ENCODE measurements around the gene SEMA4B.
"Not testable (repeated sequence)": the region's sequence is repeated elsewhere in the genome, so short reads cannot be mapped to it uniquely, and the experiment has no call there.

The SEMA4B gene

DNA sequence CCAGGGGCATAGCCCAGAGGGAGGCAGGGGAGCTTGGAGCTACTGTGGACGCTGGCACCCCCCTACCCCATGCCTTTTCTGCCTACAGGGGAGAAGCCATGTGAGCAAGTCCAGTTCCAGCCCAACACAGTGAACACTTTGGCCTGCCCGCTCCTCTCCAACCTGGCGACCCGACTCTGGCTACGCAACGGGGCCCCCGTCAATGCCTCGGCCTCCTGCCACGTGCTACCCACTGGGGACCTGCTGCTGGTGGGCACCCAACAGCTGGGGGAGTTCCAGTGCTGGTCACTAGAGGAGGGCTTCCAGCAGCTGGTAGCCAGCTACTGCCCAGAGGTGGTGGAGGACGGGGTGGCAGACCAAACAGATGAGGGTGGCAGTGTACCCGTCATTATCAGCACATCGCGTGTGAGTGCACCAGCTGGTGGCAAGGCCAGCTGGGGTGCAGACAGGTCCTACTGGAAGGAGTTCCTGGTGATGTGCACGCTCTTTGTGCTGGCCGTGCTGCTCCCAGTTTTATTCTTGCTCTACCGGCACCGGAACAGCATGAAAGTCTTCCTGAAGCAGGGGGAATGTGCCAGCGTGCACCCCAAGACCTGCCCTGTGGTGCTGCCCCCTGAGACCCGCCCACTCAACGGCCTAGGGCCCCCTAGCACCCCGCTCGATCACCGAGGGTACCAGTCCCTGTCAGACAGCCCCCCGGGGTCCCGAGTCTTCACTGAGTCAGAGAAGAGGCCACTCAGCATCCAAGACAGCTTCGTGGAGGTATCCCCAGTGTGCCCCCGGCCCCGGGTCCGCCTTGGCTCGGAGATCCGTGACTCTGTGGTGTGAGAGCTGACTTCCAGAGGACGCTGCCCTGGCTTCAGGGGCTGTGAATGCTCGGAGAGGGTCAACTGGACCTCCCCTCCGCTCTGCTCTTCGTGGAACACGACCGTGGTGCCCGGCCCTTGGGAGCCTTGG lies 27.0 kb downstream of the SEMA4B start:
- DNase-seq = no peak

DNA sequence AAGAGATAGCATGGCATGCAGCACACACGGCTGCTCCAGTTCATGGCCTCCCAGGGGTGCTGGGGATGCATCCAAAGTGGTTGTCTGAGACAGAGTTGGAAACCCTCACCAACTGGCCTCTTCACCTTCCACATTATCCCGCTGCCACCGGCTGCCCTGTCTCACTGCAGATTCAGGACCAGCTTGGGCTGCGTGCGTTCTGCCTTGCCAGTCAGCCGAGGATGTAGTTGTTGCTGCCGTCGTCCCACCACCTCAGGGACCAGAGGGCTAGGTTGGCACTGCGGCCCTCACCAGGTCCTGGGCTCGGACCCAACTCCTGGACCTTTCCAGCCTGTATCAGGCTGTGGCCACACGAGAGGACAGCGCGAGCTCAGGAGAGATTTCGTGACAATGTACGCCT lies 27.8 kb downstream of the SEMA4B start:
- no peak for DNase-seq

DNA sequence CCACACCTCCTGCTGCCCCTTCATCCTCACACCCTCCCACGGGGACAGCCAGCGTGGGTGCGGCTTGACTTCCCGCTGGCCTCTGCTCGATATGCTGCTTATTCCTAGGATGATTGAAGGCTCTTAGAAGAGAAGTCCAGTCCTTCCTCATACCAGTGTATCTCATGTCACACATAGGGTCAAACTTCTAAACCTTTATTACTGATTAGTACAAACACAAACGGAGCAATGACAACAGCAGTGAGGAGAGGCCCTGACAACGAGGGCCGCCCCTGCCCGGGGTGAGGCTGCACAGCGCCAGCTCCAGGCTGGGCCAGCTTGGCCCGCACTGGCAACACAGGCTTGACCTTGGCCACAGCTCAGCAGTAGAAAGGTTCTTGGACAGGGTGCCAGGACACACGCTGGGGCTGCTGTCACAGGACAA lies 29.0 kb downstream of the SEMA4B start:
- no peak for DNase-seq

DNA sequence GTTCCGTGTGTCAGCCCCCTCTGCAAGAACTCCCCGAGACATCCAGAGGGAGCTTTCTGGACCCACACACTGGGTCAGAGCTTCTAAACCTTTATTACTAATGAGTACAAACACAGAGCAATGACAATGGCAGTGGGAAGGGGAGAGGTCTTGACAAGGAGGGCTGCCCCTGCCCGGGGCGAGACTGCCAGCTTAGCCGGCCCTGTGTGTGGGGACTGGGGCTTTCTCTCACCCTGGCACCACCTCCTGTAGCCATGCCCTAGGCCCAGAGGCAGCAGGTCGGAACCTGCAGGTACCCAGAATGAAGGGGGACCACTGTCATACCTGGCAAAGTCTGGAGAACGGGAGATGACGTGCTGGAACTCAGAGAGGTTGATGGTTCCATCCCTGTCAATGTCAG lies 29.5 kb downstream of the SEMA4B start:
- no peak for DNase-seq

DNA sequence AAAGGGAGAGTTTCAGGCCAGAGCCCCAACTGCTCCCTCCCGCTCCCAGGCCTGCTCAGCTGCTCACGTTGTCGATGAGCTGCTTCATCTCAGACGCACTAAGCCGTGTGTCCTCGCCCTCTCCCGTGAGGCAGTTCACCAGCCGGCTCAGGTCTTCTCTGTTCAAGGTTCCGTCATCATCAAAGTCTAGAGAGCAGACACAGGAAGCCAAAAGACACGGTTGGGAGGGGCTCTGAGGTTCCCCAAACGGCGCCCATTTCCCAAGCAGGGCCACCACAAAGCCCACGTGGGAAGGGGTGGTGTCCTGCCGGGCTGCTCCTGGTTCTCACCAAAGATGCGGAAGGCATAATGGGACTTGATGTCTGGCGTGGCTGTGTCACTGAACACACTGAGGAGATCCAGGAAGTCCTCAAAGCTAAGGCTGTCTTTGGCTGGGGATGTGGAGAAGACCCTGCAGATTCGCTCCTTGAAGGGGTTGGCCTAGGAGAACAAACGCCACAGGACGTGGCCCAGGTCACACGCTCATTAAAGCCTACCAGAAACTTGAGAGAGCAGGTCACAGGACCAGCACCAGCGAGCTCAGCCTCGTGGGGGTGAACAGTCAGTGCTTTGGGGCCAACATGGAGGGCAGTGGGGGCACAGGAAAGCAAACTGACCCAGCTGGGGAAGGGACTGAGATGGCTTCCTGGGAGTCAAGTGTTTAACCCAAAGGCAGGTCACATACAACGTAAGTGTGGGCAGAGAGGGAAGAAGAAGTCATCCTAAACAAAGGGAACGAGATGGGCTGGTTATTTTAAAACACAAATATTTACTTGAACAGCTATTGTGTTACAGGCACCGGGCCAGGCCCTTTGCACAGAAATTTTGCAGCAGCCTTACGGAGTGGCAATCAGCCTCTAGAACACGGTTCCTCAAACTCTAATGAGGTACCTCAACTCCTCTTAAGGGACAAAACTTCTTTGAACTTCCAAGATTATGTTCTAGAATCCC lies 30.2 kb downstream of the SEMA4B start:
- no peak for DNase-seq

DNA sequence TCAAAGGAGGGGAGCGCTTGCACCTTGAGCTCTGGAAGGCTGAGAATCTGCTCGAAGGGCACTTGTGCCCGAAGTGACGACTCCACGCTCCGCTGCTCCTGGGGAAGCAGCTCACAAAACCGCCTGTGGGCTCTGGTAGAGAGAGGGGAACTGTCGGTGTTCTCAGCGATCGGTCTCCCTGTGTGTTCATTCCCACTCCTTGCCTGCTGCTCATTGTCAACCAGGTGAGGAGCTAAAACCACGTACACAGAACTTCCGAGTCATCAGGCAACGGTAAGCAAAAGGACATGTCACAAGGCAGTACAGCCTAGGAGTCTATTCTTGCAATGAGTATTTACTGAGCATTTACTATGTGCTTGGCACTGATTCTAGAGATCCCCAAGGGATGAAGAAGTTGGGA lies 31.1 kb downstream of the SEMA4B start:
- no peak for DNase-seq

DNA sequence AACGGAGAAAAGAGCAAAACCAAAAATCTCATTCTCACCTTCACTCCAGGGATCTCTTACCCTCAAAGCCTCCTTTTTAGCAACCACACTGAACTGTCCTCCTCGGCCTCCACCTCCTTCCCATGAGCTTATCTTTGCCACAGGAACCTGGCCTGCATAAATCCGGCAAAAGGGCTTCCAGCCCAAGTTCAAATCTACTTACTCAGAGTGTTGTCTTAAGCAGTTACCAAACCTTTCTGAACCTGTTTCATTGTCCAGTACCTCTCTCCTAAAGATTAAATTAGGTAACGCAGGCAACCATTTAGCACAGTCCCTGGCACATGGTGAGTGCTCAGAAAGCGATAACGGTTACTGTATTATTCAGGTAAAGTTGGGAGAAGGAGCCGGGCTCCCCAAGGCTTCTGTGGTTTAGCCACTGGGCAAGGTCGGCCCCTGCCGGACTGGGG lies 31.8 kb downstream of the SEMA4B start:
- no peak for DNase-seq

DNA sequence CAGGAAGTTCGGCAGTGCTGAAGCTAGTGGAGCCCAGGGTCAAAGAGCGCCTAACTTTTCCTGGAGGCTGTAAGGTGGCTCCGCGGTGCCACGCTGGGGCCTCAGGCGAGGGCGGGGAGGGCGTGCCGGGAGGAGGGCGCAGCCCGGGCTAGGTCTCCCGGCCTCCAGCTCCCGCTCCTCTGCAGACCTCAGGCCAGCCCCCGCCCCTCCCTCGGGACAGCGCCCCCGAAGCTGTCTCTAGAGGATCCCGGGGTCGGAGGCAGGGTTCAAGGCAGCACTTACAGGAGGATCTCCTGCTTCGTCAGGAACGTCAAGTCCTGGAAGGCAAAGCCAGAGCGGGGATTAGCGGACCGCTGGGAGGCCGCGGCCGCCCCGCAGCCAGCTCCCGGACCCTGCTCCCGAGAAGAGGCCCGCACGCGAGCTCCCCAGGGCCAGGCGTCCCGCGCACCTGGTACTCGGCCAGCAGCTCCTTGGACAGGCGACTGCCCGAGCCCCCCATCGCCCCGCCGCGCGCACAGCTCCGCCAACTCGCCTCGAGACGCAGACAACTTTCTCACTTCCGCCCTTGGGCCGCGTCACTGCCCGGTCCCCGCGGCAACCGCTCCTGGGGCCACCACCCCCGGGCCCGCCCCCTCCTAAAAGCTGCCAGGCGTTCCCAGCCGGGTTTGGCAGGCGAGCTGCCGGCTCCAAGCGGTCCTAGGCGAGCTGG lies 32.4 kb downstream of the SEMA4B start, which contains the start of gene CIB1:
Gene CIB1, minus strand, starts transcription at position 555 of the 709 bp plus-strand sequence. Its CDS starts 56 bp downstream, at position 499.
- peak; percentile 21 to 95 (median 95) for DNase-seq

DNA sequence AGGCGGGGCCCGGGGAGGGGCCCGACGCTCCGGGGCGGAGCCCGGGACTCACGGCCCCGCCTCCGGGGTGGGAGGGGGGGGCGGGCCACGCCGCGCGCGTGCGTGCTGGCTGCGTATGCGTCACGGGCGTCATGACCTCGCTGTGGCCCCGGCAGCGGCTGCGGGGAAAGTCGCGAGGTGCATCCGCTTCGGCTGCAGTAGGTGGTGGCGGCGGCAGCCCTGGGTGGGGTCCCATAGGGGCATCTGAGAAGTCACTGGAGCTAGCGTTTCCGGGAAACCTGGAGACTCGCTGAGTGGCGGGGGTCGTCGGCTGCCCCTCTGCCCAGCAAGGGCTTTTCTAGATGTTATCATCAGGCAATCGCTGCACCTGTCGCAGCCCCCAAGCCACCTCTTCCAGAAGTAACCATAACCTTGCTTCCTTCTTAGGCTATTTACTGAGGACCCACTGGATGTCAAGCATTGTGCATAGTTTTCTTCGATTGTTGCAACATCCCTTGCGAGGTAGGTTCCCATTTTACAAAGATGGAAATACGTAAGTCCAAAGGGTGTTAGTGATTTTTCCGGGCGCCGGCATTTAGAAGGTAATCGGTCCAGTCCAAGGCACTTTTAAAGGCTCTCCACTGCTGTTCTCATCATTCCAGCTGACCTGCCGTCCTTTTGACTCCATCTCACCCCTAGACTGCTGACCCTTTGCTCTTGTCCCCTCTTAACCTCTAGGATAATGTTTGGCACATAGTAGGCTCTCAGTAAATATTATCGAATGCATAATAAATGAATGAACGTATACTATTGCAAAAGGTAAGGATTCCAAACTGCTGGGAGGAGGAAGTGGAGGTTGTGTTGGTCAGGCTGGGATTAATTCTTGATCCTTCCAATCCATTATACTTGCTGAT lies 33.2 kb downstream of the SEMA4B start, which contains the start of gene GDPGP1:
Gene GDPGP1, plus strand, starts transcription at position 114 of the 893 bp plus-strand sequence. CDS start 6,700 bp downstream, outside the sequence.
- DNase-seq = peak in 2 of 3 experiments; percentile 61 to 94

DNA sequence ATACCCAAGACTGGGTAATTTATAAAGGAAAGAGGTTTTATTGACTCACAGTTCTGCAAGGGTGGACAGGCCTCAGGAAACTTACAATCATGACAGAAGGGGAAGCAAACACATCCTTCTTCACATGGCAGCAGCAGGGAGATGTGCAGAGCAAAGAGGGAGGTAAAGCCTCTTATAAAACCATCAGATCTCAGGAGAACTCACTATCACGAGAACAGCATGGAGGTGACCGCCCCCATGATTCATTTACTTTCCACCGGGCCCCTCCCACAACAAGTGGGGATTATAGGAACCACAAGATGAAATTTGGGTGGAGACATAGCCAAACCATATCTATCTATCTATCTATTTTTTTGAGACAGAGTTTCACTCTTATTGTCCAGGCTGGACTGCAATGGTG lies 38.2 kb downstream of the SEMA4B start:
- DNase-seq = no peak

DNA sequence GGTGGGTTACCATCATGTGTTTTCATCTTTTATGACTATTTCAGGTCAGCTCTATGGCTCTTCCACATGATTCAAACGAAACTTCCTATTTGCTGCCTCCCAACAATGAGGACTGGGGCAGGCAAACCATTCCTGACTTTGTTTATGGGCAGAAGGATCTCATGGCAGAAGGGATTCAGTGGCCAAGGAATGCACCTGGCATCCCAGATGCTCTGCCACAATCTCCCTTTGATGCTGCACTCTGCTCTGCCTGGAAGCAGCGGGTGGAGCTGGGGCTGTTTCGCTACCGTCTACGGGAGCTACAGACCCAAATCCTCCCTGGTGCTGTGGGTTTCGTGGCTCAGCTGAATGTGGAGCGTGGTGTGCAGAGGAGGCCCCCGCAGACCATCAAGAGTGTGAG lies 39.7 kb downstream of the SEMA4B start:
- DNase-seq = no peak

DNA sequence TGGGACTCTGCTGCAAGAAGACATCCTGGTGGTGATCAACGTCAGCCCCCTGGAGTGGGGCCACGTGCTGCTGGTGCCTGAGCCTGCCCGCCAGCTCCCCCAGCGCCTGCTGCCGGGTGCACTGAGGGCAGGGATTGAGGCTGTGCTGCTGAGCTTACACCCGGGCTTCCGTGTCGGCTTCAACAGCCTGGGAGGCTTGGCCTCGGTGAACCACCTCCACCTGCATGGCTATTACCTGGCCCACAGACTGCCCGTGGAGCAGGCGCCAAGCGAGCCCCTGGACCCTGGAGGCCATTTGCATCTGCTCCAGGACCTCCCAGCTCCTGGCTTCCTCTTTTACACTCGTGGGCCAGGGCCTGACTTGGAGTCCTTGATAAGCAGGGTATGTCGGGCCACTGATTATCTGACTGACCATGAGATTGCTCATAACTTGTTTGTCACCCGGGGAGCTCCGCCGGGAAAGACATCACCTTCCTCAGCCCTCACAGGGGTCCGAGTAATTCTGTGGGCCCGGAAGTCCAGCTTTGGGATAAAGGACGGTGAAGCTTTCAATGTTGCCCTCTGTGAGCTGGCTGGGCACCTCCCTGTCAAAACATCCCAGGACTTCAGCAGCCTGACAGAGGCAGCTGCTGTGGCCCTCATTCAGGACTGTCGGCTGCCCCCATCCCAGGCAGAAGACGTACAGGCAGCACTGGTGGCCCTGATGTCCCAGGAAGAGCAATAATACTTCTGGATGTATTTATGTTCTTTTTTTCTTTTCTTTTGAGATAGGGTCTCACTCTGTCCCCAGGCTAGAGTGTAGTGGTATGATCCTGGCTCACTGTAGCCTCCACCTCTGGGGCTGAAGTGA lies 40.4 kb downstream of the SEMA4B start:
- no peak for DNase-seq

DNA sequence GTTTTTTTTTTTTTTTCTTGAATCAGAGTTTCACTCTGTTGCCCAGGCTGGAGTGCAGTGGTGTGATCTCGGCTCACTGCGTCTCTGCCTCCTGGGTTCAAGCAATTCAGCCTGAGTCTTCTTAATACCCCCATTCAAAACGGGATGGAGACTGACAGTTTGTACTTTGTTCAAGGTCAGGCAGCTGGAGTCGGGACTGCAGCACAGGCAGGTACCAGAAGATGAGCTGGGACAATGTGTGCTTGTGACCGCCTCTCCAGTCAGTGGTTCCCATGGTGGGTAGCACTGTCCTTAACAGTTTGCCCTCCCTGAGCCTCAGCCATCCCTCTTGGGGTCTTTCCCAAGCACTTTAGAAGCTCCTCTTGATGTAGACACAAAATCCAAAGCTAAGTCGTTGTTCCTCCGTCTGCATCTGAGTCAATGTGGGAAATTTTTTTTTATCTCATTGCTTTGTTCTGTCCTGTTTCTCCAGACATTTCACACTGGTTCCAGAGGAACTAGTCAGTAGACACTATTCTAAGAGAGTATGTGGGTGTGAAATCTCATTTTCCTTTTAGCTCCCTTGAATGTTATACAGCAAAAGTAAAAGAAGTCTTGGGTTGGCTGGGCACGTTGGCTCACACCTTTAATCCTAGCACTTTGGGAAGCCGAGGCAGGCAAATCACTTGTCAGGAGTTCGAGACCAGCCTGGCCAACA lies 43.0 kb downstream of the SEMA4B start:
- no peak for DNase-seq

DNA sequence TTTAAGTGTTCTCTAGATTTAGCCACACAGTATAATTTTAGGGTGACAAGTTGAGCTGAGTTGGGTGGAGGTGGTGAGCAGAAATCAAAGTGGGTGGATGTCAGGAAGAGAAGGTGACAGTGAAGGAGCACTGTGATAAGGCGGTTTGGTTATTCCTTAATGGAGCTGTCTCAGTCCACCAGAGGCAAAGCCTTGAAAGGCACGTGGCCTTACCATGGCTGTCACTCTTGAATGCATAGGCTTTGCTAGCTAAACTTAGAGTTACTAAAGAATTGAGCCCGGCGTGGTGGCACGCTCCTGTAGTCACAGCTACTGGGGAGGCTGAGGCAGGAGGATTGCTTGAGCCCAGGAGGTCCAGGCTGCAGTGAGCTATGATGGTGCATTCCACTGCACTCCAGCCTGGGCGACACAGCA lies 47.7 kb downstream of the SEMA4B start:
- DNase-seq = no peak

DNA sequence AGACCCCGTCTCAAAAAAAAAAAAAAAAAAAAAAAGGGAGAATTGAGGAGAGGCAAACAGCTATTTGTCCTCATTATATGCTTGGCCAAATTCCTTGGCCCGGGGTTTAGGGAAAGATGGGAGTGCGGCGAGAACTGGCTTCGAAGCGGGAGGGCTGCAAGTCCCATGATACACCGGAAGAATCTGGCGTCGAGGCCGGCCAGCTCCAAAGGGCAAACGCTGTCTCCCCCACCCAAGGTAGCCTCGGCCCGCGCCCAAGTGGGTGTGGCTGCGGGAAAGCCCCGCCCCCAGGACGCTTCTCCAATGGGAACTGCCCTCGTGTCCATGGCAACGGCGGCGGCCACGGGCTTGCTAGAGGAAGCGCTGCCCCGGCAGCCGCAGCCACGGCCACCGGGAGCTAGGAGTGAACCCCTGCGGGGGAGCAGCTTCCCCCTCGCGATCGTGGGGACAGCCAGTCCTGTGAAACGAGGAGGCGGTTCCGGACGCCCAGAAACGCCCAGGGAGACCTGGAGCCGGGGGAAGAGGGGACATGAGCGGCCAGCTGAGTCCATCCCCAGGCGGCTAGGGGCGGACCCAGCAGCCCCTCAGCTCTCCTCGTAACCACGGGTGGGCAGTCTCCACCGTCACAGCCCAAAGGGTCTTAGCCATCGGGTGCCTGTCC lies 48.2 kb downstream of the SEMA4B start, which contains the start of gene TTLL13:
Gene TTLL13, plus strand, starts transcription at position 354 of the 661 bp plus-strand sequence. CDS start 1,075 bp downstream, outside the sequence.
- peak; percentile 87 to 98 (median 97) for DNase-seq

DNA sequence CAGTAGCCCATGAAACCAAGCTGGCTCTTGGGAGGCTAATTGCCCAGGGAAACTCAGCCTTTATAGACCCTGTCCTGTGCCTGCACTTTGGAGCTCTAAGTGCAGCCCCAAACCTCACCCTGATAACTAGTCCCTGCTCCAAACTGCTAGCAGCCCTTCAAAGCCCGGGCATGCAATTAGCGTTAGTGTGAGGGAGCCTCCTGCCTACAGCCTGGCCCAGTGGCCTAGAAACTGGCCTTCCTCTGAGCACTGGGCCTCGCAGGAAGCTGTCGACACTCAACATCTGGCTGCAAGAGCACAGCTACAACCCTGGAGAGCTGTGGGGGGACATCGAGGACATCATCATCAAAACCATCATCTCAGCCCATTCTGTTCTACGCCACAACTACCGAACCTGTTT lies 56.6 kb downstream of the SEMA4B start:
- DNase-seq = no peak

DNA sequence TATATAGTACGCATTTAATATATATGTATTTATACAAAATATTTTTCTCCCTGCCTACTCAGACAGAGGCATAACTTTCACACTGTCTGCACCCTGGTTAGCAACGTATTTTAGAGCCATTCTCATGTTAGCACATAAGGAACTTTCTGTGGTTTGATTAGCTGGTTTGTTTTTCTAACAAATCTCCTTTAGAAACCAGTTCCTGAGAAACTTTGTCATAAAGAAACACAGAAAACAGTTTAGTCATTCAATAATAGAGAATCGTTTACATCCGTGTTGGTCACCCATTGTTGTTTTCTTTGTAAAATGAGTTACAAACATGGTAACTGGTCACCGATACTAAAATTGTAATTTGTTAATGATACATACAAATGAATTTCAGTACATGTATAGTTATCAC lies 58.4 kb downstream of the SEMA4B start:
- DNase-seq = no peak

DNA sequence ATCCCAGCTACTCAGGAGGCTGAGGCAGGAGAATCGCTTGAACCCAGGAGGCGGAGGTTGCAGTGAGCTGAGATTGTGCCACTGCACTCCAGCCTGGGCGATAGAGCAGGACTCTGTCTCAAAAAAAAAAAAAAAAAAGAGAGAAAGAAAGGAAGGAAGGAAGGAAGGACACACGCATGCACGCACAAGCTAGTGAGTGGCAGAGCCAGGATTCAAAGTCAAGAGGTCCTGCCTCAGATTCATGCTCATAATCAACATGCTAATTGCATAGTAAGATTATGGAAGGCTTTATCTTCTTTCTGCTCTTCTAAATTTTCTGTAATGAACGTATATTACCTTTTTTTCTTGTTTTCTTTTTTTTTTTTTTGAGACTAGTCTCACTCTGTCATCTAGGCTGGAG lies 59.6 kb downstream of the SEMA4B start:
- not testable (repeated sequence) for DNase-seq

DNA sequence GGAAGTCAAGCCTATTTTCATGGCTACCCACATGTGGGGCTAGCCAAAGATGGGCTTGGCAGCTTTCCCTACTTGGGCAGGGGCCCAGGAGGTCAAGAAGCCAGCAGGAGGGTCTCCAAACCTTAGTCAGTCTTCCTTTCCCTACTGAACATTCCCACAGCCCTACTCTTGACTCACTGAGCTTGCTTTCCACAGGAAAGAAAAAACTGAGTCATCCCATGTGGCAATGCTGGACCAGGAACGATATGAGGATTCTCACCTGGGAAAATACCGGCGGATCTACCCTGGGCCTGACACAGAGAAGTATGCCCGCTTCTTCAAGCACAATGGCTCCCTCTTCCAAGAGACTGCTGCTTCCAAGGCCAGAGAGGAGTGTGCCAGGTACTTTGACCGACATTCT lies 60.7 kb downstream of the SEMA4B start:
- no peak for DNase-seq

All from NCI-H1417 (cell line).